Mesothelial cell of epicardium (in vitro differentiated cells): ENCODE data around the gene PRSS38. TPM values are rescaled to one million over a fixed set of nuclear protein-coding genes. Genes with fewer than 3 reads are reported as not detected.

ENCODE experiments used
- DNase-seq, 2 experiments: peaks; one replicate each; pipeline ENCODE4 v3.0.0; 2021; ENCODE audit warnings: low spot score in 2 of 2; ENCODE audit not compliant: unreplicated experiment in 2 of 2
- H3K27ac Mint-ChIP-seq: 2 replicates; pipeline ENCODE4 v1.8.0; 2021; ENCODE audit warnings: mixed read lengths
- H3K27me3 Mint-ChIP-seq: 2 replicates; pipeline ENCODE4 v1.8.0; 2021; ENCODE audit warnings: low read depth, mixed read lengths
- H3K36me3 Mint-ChIP-seq: 2 replicates; pipeline ENCODE4 v1.8.0; 2021; ENCODE audit warnings: mixed read lengths
- H3K4me1 Mint-ChIP-seq: 2 replicates; pipeline ENCODE4 v1.8.0; 2021; ENCODE audit warnings: mixed read lengths
- H3K4me3 Mint-ChIP-seq: 2 replicates; pipeline ENCODE4 v1.8.0; 2021; ENCODE audit warnings: mild to moderate bottlenecking, moderate library complexity, mixed read lengths
- H3K9me3 Mint-ChIP-seq: 2 replicates; pipeline ENCODE4 v1.8.0; 2021; ENCODE audit warnings: mixed read lengths
- total RNA-seq: library from RNA; stranded (reverse); gene quantifications from 3 replicates; pipeline ENCODE4 v1.2.1, GENCODE V29; 2021
- TF ChIP-seq, protein P1 (sequence below): fragments of 200-600 bp; sonication (generic); IDR thresholded peaks from one replicate; pipeline ENCODE4 v1.5.0; 2021; ENCODE audit warnings: antibody characterized with exemption; ENCODE audit not compliant: unreplicated experiment

Gene PRSS38
- total RNA-seq, 1 donor from 2014 or later, result not detected

DNA sequence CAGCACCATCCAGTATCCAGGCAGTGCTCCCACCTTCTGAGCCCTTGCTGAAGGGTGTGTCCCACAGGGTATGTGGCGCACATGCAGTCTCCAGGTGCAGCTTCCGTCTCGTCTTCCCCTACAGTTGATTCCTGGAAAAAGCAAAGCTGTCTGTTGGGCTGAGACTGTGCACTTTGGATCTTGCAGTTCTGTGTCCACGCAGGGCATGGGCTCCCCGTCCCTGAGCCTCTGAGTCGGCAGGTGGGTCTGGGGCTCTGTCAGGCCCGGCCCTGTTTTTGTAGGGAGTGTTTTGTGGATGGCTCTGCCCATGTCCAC lies 47.4 kb upstream of the PRSS38 start:
- peaks cover 21% of the 10 kb centered on the region for H3K36me3 Mint-ChIP-seq
- H3K4me1 Mint-ChIP-seq, result peaks cover 6% of the 10 kb centered on the region
- H3K9me3 Mint-ChIP-seq, result no peaks in the 10 kb centered on the region
- H3K27me3 Mint-ChIP-seq, result no peaks in the 10 kb centered on the region
- no peak overlapping the region for H3K4me3 Mint-ChIP-seq
- DNase-seq, result no peak
- no peak overlapping the region for H3K27ac Mint-ChIP-seq
- TF ChIP-seq, protein P1, sequence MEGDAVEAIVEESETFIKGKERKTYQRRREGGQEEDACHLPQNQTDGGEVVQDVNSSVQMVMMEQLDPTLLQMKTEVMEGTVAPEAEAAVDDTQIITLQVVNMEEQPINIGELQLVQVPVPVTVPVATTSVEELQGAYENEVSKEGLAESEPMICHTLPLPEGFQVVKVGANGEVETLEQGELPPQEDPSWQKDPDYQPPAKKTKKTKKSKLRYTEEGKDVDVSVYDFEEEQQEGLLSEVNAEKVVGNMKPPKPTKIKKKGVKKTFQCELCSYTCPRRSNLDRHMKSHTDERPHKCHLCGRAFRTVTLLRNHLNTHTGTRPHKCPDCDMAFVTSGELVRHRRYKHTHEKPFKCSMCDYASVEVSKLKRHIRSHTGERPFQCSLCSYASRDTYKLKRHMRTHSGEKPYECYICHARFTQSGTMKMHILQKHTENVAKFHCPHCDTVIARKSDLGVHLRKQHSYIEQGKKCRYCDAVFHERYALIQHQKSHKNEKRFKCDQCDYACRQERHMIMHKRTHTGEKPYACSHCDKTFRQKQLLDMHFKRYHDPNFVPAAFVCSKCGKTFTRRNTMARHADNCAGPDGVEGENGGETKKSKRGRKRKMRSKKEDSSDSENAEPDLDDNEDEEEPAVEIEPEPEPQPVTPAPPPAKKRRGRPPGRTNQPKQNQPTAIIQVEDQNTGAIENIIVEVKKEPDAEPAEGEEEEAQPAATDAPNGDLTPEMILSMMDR, result no peak

DNA sequence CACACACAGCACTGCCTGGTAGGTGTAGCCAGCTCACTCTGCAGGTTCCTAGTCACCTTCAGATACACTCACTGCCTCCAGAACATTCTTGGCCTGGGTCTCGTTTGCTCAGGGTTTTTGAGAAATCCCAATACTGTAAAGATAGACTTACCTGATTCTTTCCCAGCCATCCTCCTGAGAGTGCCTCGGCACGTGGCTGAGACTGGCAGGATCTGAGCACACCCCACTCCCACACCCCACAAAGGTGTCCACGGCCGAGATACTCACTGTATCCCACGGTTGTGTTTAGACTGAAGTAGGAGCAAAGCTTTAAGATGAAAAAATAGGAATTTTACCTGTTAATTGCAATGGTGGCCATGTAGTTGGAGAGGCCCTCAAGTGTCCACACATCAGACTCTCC lies 46.8 kb upstream of the PRSS38 start:
- Mint-ChIP-seq H3K27ac (no peak overlapping the region), H3K4me1 (peaks cover 6% of the 10 kb centered on the region), H3K4me3 (no peak overlapping the region), H3K27me3 (no peaks in the 10 kb centered on the region), H3K9me3 (no peaks in the 10 kb centered on the region), H3K36me3 (peaks cover 21% of the 10 kb centered on the region)
- TF ChIP-seq, protein P1, result no peak
- DNase-seq, result no peak

DNA sequence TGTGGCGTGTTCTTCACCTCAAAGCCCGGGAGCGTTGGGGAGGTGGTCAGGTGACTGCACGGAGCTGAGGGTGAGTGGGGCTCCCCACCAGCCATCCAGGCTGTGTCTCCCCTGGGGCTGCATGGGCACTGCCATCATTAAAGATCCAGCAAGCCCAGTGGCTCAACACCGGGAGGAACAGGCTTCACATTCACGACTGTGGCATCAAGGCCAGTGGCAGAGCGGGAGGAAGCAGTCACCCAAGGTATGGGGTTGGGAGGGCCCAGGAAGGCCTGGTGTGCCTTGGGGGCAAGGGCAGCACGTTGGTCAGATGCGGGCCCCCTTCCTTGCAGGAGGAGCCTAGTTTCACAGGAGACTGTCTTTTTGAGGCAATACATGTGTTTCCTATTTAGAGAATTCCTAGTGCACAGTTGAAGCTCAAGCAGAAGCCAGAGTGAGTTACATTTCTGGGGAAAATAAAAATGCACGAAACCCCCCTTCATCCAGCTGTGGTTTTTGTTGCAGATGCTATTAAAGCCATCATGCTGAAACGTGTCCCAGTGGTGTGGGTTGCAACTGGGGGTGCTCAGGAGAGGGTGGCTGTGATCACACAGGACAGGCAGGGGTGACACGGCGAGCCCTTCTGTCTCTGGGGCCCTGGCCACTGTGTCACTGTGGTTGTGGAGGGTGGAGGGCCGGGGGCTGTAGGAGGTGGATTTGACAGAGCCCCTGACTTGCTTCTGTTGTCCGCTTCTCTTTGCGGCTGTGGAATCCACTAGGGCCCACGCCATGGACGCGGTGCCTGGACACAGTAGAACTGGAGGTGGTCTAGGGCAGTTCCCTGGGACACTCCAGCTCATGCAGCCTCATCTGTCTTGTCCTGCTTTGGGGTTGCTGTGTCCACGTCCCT lies 46.2 kb upstream of the PRSS38 start:
- no peaks in the 10 kb centered on the region for H3K9me3 Mint-ChIP-seq
- no peak for DNase-seq
- peaks cover under 1% of the 10 kb centered on the region for H3K4me1 Mint-ChIP-seq
- no peak overlapping the region for H3K27ac Mint-ChIP-seq
- no peak overlapping the region for H3K4me3 Mint-ChIP-seq
- no peaks in the 10 kb centered on the region for H3K27me3 Mint-ChIP-seq
- TF ChIP-seq, protein P1, result no peak
- peaks cover 24% of the 10 kb centered on the region for H3K36me3 Mint-ChIP-seq

DNA sequence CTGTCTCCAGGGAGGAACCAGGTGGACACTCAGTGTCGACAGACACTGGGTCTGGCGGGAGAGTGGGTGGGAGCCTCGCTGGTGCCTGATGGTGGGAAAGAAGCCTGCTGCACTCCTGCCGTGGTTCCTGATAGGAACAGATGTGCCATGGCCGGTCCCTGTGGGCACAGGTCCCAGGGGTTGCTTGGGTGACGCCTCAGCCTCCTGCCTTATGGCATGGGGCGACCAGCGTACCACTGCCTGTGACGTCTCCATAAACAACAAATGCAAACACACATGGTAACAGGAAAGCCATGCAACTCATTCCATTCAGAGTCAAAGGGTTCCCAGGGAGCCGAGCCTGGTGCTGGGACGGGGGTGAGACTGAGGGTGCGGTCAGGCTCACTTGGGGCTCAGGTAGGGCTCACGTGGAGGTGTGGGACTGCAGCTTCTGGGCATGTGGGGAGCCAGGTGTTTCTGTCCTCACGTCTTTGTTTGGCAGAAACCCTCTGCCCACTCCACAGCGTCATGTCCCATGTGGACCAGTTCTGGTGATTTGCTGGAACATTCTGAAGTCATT lies 45.5 kb upstream of the PRSS38 start:
- Mint-ChIP-seq H3K27ac (no peak overlapping the region), H3K4me3 (no peak overlapping the region), H3K36me3 (peaks cover 24% of the 10 kb centered on the region), H3K27me3 (no peaks in the 10 kb centered on the region), H3K9me3 (no peaks in the 10 kb centered on the region), H3K4me1 (no peaks in the 10 kb centered on the region)
- no peak for DNase-seq
- TF ChIP-seq, protein P1, result no peak

DNA sequence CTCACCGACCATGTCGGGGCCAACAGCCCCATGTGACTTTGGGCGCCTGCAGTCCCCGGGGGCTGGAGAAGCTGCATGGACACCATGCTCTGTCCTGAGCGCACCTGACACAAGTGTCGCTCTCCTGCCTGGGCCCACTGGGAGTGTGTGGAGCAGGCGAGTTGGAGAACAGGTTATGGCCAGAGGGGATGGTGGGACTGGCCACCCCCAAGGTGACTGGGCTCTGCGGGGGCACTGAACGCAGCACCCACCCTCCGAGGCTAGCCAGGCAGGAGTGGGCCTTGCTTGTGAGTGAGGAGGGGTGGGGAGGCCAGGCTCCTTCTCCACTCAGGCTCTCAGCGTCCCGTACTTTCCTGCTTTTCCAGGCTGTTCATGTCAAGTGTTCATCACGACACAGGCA lies 44.7 kb upstream of the PRSS38 start:
- no peak for DNase-seq
- Mint-ChIP-seq H3K4me1 (no peaks in the 10 kb centered on the region), H3K27me3 (no peaks in the 10 kb centered on the region), H3K4me3 (no peak overlapping the region), H3K36me3 (peaks cover 24% of the 10 kb centered on the region), H3K27ac (no peak overlapping the region), H3K9me3 (no peaks in the 10 kb centered on the region)
- TF ChIP-seq, protein P1, result no peak
